Measurements from ENCODE around the gene NEAT1. TPM values are rescaled to one million over a fixed set of nuclear protein-coding genes. Genes with fewer than 3 reads are reported as not detected.

The NEAT1 gene
- total RNA-seq, 1 donor from 2014 or later = 94.2 TPM

Other genes with a start within 250 kb of the NEAT1 start
- gene CAPN1, start 240.9 kb upstream of the NEAT1 start, total RNA-seq = 60.9 and 80.2 TPM in 2 replicates
- 1.8 and 3.5 TPM in 2 replicates for gene POLA2, start 160.8 kb upstream of the NEAT1 start, total RNA-seq
- 5.4 and 10.1 TPM in 2 replicates for gene CDC42EP2, start 107.9 kb upstream of the NEAT1 start, total RNA-seq
- 17.9 and 18.3 TPM in 2 replicates for gene DPF2, start 88.9 kb upstream of the NEAT1 start, total RNA-seq
- 0.22 TPM in 1 of 2 replicates, not detected in the other for gene TIGD3, start 68.0 kb upstream of the NEAT1 start, total RNA-seq
- 1.2 and 1.7 TPM in 2 replicates for gene SLC25A45, start 40.2 kb upstream of the NEAT1 start, total RNA-seq
- 63.4 and 82.9 TPM in 2 replicates for gene FRMD8, start 36.2 kb upstream of the NEAT1 start, total RNA-seq
- gene MALAT1, start 76.2 kb downstream of the NEAT1 start, total RNA-seq = 1,818 and 2,739 TPM in 2 replicates
- 36.6 and 46.6 TPM in 2 replicates for gene SCYL1, start 102.3 kb downstream of the NEAT1 start, total RNA-seq
- 20.5 and 23.0 TPM in 2 replicates for gene LTBP3, start 135.6 kb downstream of the NEAT1 start, total RNA-seq
- 30.8 and 32.7 TPM in 2 replicates for gene ZNRD2, start 147.7 kb downstream of the NEAT1 start, total RNA-seq
- gene FAM89B, start 149.7 kb downstream of the NEAT1 start, total RNA-seq = 17.7 and 23.2 TPM in 2 replicates
- 2.0 and 4.8 TPM in 2 replicates for gene EHBP1L1, start 153.3 kb downstream of the NEAT1 start, total RNA-seq
- under 0.01 and 0.20 TPM in 2 replicates for gene KCNK7, start 173.0 kb downstream of the NEAT1 start, total RNA-seq
- 58.8 and 67.5 TPM in 2 replicates for gene MAP3K11, start 191.4 kb downstream of the NEAT1 start, total RNA-seq
- gene PCNX3, start 193.0 kb downstream of the NEAT1 start, total RNA-seq = 10.2 and 12.9 TPM in 2 replicates
- 42.9 and 92.5 TPM in 2 replicates for gene SIPA1, start 215.3 kb downstream of the NEAT1 start, total RNA-seq
- 10.2 and 16.1 TPM in 2 replicates for gene RELA, start 240.1 kb downstream of the NEAT1 start, total RNA-seq